Measurements from ENCODE around the gene TEAD1.

The TEAD1 gene

DNA sequence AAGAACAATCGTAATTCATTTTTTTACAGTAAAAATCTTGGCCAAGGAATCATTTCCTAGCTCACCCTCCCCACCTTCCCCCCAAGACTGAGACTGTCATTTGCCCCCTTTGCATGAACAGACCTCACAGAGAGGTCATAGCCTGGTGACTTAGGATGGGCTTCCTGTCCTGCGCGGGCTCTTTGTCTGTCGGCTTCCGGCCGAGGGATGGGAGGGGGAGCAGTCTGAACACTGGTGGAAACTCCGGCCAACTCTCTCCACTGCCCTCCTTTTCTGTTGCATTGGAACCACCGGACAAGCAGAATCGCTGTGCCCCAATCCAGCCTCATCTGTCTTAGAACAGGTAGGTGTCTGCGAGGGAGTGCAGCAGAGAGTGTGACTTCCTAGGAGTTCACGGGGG, 41.7 kb downstream of the TEAD1 start:
- no peak for DNase-seq

DNA sequence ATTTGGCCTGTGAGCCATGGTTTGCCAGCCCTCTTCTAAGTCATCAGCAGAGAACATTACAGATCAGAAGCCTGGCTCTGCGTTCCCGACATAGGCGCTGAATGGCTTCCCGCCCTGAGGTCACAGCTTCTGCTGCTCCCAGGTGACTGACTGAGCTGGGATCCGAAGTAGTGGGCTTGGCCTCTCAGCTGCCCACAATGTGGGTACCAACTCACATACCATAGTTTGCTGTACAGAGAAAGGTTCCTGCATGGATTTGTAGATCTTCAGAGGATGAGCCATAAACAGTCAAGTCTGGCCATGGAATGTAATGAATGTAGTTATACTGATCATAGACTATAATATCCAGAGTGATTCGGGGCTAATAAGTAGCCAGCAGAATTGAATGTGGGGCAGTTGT, 42.6 kb downstream of the TEAD1 start:
- DNase-seq = no peak

DNA sequence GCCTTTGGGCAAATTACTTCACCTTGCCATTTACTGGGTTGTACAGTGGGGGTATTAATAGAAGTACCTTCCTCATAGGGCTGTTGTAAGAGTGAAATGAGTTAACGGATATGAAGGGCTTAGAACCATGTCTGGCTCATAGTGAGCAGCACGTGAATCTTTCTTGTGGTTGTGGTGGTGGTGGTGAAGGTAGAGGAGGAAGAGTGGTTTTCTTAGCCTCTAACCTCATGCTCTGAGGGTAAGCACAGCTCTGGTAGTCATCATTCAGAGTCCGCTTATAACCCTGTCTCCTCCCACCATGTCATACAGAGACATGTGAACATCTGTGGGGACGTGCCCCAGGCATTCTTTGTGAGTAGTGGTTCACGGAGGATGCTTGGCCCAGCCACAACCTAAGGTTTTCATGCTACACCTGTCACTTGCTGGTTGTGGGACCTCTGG, 43.6 kb downstream of the TEAD1 start:
- DNase-seq = no peak

DNA sequence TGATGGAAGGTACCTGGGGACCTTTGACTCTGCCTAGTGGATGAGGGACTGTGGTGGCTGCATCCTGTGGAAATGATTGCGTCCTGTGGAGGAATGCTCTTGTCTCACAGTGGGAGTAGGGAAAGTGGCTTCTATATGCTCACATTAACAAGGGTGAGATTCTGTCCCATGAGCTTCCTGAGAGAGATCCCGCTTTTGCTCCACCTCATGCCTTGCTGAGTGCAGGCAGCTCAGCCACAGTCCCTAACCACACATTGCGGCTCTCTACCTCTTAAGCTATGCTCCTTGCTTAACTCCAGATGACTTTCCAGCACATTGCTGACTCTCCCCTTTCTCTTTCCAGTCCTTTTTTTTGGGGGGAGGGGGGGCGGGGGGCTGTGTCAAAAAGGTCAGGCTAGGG, 45.0 kb downstream of the TEAD1 start:
- no peak for DNase-seq

DNA sequence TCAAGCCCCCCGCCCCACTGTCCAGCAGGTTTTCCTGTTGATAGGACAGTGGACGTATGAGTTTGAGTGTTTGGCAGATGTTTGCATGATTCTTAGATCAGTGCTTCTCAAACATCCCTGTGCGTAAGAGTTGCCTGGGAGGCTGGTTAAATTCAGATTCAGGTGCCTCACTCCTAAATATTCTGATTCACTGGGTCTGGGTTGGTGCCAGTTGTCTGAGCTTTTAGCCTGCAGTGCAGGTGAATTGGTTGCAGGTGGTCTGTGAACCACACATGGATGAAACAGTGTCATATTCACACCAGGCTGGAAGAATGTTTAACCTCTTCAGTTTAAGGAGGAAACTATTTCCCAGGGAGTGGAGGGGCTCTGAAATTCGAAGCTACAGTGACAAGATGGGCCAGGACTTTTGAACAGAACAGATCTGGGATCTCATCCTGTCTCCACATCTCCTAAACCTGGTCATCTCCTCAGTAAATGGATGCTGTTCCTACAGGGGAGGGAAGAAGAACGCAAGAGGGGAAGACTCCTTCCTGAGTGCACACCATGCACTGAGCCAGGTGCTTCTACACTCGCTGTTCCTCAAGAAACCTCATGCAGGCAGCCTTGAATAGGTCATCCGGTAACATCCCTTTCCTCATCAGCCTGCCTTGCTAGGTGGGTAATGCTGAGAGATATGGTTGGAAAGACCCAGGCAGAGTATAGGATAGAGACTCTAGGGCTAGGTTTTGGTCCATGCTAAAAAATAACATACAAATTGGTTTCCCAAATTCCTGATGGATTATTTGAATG, 47.8 kb downstream of the TEAD1 start:
- no peak for DNase-seq

DNA sequence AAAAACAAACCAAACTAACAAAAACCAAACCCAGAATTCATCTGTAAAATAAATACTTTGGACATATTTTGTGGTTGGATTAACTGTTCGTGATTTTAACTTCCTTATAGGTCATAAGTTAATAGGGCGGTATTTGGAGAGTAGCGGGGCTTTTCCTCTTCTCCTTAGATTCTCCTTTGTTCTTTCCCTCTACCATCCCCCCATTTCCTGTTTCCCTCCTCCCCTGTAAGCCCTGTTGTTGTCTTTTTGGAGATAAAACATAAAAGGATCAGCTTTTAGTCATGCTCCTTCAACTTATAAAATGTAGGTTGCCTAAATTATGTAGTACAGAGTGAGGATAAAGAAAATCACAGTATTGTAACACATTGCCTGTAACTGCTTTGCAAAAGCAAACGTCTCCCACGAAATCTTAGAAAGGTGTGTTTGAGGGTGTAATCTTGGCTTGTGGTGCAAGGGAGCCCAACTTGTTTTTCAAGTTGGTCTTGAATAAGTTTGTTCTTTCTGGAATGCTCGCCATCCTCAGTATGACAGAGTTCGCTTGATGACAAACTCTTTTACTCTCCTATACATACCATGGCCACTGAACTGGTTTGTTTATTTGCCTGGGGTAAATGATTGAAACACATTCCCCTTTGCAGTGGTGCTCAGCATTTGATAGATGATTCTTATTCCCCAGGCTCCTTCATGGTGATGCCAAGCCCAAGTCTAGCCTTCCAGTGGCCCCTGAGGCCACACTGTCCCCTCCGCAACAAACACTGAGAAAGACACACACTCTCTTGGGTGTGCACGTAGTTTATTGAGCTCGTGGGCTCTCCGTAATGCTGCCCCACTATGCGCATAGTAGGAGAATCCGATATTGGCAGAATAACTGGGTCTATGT, 49.4 kb downstream of the TEAD1 start:
- no peak for DNase-seq

DNA sequence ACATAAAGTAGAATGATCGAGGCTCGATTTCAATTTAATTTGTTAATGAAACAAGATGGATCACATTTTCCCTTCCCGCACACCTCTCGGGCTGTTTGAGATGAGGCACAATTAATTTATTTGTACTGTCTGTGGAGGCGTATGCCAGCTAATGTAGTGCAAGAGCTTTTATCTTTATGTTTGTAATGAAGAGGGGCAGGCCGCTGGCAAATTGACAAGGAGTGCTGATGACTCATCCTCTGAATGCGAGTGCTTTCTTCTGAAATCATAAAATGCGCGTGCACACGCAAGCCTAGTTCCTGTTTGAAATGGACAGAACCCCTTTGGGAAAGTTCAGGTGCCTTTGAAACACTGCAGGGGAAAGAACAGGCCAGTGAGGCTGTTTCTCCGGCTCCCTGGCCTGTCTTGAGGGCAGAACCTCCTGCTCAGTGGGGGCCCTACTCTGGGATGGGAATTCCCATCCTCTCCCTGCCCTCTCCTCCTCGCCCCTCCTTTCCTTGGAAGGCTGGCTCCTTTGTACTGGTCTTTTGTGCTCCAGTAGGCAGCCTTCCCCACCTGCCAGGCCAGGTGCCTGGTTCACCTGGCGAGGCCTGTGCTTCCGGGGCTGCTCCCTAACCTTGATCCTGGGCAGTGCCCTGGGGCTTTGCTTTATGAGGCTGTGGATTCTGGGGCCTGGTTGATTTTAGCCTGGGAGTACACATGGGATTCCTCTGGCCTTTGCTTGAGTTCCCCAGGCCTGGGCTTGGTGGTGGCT, 50.3 kb downstream of the TEAD1 start:
- peak; percentile 53 for DNase-seq

DNA sequence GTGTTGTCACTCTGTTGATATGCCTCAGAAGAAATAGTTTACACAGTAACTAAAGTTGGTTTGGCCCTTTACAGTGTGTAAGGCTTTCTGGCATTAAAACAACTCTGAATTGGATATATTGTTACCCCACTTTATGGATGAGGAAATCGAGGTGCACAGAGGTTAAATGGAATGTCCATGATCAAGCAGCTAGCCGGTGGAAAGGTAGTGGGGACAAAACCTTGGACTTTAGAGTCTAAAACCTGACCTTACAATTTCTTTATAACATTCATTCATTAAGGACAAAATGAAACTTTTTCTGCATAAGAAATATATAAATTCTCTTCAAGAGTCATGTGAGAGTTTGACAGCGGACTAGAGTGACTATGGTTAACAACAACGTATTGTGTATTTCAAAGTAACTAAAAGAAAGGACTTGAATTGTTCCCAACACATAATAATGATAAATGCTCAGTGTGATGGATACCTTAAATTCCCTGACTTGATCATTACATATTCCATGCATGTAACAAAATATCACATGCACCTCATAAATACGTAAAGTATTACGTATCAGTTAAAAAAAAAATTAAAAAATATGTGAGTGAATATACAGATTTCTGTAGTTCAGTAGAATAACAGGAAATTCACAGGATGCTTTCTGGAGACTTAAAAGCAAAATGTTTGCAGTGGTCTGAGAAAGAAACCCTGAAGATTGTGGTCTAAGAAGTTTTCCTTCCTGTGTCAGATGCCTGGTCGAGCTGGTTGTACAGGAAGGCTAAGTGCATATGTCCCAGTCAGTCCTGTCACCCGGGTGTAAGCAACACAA, 51.0 kb downstream of the TEAD1 start:
- DNase-seq = no peak

DNA sequence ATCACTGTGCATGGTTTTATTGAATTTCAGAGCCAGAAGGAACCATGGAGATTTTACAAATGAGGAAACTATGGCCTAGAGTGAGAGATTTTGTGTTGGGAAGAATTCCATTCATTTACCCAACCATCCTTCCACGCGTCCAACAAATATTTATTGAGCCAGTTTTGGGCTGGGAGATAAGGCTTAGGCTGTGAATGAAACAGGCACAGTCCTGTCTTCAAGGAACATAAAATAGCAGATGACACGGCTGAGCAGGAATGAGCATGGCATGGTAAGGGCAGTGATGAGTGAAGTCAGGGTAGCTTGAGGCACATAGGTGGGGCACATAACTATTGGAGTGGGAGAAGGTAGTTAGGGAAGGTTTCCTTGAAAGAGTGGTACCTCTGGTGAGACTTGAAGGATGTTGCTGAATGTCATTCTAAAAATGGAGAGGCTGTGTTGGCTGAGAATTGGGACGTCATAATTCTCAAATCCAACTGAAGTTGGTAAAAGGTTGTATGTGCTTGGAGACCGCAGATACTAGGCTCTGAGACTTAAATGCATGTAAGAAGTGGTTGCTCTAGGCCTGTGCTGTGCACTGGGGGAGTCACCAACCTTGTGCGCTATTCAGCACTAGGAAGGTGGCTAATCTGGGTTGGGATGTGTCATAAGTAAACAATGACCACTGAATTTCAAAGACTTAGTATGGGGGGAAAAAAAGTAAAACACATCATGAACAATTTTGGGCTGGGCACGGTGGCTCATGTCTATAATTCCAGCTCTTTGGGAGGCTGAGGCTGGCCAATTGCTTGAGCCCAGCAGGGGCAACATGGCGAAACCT, 51.9 kb downstream of the TEAD1 start:
- no peak for DNase-seq

DNA sequence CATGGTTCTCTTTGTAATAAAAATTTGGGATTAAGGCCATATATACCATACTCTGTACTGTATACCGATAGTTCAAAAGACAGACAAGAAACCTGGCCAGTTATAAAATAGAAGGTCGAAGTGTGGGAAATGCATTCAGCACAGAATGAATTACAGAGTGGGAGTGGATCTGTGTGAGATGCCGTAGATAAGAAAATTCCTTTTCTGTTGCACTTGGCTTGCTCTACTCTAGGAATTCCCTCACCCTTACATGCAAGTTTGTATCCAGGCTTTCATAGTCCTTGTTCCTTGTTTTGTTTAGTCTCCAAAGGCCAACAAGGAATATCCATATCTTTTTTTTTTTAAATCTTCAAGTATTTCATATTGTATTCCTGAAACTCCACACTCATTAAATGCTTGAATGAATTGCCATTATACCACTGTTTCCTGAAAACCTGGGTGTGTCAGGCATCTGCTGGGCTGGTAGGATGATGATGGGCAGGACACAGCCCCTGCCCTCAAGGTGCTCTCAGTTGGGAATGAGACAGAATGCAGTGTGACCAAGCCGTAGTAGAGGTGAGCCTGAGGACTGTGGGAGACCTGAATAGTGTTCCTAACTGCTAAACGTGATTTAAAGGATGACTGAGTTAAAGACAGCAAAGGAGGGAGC, 53.5 kb downstream of the TEAD1 start:
- no peak for DNase-seq

DNA sequence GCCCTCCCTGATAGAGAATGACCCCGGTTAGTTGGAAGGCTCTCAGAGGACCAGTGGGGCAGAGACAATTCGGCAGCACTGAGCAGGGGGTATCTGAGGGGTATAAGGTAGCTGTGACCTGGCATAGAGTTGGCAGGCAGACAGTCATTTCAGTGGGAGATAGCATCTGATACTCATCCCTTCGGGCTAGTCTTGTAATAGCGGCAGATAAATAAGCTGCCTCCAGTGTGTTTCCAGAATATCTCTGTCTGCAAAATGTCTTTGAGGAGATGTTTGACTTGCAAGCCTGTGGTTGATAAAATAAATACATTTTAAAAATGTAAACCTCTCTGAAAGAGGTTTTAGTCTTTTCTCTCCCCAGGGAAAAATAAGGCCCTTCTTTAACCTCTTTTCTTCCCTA, 54.2 kb downstream of the TEAD1 start:
- DNase-seq = no peak

DNA sequence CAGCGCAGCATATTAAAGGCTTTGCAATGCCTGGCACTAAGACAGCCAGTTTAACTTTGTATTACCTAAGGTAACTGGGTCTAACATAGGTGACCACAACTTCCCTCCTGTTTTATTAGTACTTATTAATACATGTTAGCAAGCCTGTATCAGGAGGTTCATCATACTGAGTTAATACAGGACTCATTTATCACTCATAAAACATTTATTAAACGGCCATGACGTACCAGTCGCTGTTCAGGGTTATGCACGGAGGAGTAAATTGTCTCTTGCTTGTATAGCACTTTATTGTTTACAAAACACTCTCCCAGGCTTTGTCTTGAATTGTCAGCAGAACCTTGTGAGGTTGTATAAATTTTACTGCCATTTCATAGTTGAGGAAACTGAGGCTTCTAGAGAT, 55.7 kb downstream of the TEAD1 start:
- no peak for DNase-seq

DNA sequence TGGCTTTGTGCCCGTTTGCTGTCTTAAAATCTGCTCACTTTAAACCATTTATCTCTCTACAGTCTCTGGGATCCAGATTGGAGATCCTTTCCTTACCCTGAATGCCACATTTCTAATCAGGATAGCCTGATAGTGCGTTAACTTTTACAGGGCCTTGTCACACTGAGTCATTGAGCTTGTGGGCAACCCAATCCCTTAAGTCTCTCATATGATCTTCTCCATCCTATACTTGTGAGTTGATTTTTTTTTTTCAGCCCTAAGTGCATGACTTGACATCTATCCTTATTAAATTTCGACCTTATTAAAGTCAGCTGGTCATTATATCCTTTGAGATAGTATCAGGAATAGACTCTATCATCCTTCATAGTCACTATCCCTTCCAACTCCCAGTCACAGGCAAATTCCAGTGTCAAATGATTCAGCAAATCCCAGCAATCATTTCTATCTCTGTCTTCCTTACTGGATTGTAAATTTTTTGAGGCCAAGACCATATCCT, 57.7 kb downstream of the TEAD1 start:
- no peak for DNase-seq

DNA sequence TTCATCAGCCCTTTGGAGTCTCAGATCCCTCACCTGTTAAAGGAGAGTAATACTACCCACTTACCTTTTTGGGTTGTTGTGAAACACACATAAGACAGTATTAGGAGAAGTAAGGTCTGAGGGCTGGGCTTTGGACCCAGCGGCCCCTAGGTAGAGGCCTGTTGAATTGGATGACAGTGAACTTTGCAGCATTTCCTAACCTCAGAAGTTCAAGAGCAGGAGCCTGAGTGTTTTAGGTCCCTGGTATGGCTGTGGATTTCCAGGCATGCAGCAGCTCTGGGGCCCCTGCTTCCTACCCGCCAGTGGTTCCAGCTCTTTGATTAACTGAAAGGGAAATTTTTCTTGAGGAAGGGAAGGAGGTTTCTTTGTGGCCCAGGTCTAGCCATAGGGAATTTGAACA, 58.9 kb downstream of the TEAD1 start:
- no peak for DNase-seq

DNA sequence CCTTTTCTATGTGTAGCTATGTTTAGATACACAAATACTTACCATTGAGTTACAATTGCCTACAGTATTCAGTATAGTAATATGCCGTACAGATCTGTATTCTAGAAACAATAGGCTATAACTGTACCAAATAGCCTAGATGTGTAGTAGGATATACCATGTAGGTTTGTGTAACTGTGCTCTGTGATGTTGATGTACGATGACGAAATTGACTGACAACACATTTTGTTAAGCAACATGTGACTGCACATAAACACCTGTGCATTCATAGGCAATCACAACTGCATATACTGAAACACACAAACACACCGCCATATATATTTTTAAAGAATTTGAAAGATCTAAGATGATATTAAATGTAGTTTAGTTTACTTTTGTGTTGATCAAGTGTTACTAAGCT, 60.4 kb downstream of the TEAD1 start:
- DNase-seq = no peak

DNA sequence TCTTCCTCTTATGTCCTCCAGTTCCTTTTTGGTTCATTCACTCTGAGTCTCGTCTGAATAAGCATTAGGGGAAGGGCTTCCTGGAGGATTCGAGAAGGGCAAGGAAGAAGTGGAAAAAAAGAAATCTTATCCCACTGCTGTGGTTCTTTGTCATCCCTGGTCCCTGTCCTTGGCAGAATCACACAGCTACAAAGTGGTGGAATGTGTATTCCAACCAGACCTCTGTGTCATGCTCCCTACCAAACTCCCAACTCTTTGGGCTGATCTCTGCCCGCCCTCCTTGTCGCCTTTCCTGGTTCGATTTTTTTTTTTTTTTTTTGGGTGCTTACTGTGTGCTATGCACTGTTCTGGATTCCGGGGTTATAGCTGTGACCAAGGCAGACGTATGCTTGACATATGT, 61.0 kb downstream of the TEAD1 start:
- DNase-seq = no peak

DNA sequence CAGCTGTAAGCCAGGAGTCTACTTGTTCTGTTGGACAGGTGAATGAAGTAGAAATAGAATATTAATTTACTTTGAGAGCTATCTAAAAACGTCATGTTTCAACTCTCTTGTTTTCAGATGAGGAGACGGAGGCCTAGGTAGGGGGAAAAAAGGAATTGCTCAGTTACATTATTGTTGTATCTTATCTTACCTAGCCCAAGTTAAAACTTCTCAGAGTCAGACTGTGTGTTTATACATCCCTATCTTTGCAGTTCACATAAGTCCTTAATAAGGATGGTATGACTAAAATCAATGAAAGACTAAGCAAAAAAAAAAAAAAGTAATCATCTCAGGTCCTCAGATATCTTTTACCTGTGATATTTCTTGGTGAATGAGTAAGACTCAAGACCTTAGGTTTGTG, 62.8 kb downstream of the TEAD1 start:
- DNase-seq = no peak

DNA sequence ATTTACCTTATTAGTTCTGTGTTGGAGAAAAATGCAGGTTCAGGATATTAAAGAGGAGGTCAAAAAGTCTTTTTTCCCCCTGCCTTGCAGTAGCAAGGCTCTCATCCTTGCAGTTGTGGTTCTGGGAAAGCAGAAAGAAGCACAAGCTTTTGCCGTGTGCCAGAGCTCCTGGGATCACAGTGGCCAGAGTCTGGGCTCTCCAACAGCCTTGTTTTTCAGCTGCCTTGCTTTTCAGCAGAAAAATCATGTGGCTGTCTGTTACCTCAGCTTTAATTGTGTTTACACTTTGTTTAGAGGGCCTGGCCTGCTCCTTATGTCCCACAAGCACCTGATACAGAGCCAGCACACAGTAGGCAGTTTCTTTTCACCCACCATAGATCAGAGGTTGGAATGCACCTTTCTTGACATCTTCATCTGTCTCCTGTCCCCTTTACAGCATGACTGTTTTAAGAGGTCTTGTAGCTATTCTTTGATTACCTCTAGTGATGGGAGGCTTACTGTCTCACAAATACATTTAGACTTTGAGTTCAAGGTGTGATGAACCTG, 67.5 kb downstream of the TEAD1 start:
- no peak for DNase-seq

DNA sequence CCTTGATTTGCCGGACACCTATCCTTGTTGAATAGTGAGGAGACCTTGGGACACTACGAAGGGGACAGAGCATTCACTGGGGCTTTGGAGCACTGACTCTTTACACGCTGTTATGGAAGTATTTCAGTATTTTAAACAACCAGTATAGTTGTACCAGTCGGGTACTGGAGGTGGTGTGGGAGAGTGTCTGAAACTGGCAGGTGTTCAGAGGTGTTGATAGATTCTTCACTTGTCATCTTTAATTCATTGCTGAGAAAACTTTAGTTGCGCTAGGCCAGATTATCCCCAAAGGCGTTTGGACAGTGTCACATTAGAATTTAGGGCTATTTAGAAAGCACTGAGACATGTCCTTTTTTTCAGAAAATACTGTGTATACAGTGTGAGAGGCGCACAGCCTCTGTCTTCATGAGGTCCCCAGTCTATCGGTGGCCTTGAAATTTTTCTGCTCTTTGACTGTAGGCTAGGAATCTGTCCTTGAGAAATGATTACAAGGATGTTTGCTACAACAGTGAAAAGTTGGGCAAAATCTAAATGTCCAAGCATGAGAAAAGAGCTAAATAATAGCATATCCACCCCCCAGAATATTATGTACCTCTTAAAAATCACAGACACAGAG, 69.7 kb downstream of the TEAD1 start:
- DNase-seq = no peak

DNA sequence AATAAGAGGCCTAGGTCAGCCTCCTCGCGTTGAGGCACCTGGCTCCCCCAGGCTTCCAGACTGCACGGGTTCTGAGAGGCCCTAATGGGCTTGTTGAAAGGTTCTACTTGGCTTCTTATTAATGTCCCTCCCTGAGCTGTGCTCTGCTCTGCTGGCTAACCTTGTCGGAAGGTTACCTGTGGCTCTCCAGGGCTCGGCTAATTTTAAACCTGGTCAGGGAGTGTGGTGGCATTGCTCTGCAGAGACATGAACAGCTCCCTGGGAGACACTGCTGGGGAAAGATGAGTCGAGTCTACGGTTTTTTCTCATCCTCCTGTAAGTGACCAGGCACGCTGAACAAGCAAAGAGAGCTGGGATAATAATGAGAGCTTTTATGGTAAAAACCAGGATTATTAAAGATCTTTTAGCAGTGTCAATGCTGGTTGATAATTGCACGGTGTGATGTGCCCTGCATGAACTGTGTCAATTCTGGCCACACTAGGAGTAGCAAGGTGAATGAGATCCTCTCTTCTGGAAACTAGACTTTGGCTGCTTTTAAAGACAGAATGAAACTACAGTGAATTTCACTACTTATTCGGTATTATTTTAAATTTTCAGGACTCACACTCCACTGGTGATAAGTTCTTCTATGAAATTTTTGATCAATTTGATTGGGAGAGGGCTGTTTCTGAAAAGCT, 70.7 kb downstream of the TEAD1 start:
- no peak for DNase-seq

All from 8988T (cell line).